ENCODE measurements around the gene CD55.

DNA sequence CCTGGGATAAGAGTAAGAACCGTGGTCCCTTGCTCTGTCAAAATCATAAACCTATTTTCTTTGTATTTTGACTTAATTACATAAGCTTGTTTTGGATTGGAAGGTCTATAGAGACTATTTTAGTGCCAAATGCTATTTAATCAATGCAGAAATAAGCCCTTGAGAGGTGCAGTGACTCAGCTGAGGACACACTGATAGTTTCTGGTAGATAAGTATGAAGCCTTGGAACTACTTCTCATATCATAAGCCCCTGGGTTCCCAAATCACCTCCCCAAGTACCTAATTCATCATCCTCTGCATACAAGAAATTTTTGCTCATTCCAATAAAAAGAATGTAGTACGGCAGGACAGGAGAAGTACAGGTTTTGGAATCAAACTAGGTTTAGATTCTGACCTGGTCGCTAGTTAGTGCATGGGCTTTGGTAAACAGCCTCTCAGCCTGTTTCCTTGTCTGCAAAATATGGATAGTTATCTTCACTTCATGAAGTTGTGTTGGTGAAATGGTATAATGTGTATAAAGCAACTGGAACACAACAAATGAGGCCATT lies 3.3 kb upstream of the CD55 start:
- TF ChIP-seq POLR2A (IDR thresholded peaks at IDR 0.05): no peak
- TF ChIP-seq, protein P1, sequence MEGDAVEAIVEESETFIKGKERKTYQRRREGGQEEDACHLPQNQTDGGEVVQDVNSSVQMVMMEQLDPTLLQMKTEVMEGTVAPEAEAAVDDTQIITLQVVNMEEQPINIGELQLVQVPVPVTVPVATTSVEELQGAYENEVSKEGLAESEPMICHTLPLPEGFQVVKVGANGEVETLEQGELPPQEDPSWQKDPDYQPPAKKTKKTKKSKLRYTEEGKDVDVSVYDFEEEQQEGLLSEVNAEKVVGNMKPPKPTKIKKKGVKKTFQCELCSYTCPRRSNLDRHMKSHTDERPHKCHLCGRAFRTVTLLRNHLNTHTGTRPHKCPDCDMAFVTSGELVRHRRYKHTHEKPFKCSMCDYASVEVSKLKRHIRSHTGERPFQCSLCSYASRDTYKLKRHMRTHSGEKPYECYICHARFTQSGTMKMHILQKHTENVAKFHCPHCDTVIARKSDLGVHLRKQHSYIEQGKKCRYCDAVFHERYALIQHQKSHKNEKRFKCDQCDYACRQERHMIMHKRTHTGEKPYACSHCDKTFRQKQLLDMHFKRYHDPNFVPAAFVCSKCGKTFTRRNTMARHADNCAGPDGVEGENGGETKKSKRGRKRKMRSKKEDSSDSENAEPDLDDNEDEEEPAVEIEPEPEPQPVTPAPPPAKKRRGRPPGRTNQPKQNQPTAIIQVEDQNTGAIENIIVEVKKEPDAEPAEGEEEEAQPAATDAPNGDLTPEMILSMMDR (IDR thresholded peaks at IDR 0.05): no peak
